NCI-H2227 (cell line): ENCODE data around the gene TP53BP2.
A peak's percentile ranks its signal among the peaks of the same experiment; 100 is the strongest.
"Not testable (repeated sequence)": the region's sequence is repeated elsewhere in the genome, so short reads cannot be mapped to it uniquely, and the experiment has no call there.

Source experiments
- DNase-seq: peaks from one replicate; lab custom pipeline; 2025; ENCODE audit not compliant: unreplicated experiment; lab: John Stamatoyannopoulos, UW

Gene TP53BP2

DNA sequence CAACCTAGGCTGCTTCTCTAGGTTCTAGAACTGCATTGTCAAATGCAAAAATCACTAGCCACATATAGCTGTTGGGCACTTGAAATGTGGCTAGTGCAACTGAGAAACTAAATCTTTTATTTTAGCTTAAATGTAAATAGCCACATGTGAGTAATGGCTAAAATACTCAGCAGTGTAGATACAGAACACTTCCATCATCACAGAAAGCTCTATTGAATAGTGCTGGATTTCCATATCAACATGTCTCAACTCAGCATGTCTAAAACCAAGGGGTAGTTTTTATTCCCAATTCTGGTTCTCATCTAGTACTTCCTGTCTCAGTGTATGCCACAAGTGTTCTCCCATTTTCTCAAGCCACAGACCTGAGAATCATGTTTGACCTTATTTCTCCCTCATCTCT is 7.5 kb upstream of the TP53BP2 start:
- no peak for DNase-seq

DNA sequence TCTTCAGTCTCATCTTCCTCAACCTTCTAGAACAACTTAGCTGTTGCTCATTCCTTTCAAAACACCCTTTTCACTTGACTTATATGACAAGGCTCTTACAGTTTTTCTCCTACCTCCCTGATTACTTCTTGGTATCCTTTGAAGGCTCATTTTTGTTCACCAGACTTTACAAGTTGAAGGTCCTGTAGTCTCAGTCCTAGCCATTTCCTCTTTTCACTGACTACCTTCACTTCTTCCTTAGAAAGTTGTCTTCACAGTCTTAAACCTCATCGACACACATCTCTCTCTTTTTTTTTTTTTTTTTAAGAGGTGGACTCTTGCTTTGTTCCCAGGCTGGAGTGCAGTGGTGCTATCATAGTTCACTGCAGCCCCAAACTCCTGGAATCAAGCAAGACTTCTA is 6.6 kb upstream of the TP53BP2 start:
- DNase-seq: no peak

DNA sequence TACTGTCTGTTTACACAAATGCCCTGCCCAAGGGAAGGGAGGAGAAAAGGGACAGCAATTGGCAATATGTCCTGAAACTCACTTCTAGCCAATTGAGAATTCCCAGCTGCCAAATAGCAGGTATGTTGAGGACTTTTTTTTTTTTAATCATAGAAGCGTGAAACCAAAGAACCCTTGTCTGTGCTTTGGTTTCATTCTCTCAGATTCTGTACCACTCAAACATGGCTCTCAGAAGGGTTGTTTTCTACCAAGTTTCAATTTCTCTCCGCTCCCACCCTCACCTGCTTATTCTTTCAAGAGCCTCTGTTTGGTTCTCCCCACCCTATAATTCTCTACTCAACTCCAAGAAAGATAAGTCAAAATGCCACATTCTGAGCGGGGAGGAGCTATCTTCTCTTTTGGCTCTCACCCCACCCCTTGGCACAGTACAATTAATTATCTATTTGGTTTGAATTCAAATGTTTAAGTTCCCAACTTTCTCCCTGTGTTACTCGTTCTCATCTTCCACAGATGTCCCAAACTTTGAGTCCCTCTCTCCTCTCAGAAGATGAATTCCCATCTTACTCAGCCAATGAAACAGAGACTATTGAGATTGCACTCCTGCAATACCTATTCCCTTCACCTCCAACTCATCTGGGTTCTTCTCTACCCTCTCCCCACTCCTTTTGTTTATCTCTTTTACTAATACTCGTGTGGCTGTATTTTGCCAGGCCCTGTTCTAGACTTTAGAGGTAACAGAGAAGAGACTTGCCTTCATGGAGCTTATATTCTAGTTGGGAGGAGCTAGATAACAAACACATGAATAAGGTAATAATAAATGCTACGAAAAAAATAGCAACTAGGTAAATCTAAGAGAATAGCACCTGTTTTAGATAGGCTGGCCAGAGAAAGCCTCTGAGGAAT is 3.9 kb upstream of the TP53BP2 start:
- DNase-seq: no peak

DNA sequence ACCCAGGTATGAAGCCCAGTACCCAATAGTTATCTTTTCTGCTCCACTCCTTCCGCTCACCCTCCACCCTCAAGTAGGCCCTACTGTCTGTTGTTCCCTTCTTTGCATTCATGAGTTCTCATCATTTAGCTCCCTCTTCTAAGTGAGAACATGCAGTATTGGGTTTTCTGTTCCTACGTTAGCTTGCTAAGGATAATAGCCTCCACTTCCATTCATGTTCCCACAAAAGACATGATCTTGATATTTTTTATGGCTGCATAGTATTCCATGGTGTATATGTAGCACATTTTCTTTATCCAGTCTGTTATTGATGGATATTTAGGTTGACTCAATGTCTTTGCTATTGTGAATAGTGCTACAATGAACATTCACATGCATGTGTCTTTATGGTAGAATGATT is 2.8 kb upstream of the TP53BP2 start:
- DNase-seq: no peak

GRCh38 chr1:223847781-223848345 is 2.1 kb upstream of the TP53BP2 start:
- DNase-seq: no peak

- peak; percentile 74 for DNase-seq
Observed at GRCh38 chr1:223845037-223845809, 524 bp downstream of the TP53BP2 start.

GRCh38 chr1:223844787-223845036 is 1.0 kb downstream of the TP53BP2 start:
- peak; percentile 31 for DNase-seq

DNA sequence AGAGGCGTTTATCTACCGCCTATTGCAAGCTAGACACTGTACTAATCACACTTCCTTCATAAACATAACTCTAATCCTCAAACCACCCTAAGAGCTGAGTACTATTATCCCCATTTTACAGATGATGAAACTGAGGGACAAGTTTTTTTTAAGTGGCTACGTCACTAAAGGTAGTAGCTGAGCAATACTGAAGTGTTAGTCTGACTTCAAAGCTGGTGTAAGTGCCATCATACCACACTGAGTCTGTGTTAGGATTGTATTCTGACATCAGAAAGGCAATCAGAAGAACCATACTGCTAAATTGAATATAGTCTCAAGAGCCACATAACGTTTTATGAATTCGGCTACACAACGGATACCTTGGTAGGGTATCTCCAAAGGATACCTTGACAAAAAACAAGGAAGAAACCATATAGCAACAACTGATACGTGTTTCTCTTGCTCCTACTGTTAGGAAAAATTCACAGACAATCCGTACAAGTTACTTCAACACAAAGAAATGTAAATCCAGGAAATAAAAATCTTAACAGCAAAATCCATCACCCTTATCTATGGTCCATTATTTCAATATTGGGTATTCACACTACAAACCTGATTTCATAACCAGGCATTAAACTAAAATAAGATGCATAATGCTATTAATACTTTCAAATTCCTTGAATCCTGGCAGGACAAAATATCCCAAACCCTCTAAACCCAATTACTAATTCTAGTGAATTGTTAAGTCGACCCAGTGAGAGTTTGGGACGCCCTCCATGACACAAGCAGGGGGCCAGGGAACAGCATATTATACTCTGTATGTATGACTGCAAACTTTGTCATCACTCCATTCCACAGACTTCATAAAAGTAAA is 1.6 kb downstream of the TP53BP2 start:
- no peak for DNase-seq

GRCh38 chr1:223842784-223843183 is 3.0 kb downstream of the TP53BP2 start:
- peak; percentile 64 for DNase-seq

GRCh38 chr1:223841977-223842623 is 3.6 kb downstream of the TP53BP2 start:
- DNase-seq: not testable (repeated sequence)

DNA sequence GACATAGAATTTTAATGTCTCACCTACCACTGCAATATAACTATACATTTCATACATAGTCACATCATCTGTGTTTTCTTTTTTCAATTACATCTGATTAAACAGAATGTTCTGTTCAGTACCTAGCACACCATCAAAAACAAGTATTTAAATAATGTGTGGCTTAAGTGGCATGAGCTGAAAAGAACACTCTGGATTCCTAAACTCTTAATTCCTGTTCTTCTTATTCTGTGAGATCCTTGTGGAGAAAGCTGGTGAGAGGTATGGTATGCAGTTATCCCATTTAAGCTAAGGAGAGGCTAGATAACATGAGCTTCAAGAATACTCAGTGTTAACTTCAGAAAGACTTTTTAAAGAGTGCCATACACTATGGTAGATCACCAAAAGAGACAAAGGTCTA is 5.5 kb downstream of the TP53BP2 start:
- no peak for DNase-seq

- DNase-seq: no peak
Observed at GRCh38 chr1:223838125-223838854, 7.5 kb downstream of the TP53BP2 start.

GRCh38 chr1:223837687-223838086 is 8.1 kb downstream of the TP53BP2 start:
- DNase-seq: no peak

DNA sequence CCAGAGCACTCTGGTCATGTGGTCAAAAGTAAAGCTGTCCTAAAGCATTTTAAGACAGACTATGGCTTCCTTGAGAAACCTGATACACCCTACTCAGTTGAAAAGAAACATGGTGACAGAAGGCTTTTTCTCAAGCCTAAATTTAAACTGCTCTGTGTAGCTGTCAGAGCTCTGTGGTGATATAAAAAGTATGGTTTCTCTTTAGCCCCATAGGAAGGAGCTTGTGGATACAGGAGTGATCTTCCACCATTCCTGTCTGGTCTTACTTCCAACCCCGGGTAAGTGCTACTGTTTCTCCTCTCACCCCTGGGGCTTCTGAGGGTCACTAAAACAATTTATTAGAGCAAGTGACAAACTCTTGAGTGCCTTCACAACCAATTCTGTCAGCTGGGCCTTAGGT is 8.5 kb downstream of the TP53BP2 start:
- DNase-seq: no peak

- no peak for DNase-seq
Observed at GRCh38 chr1:223836586-223836985, 9.2 kb downstream of the TP53BP2 start.

- DNase-seq: no peak
Observed at GRCh38 chr1:223835754-223836153, 10.0 kb downstream of the TP53BP2 start.

GRCh38 chr1:223834660-223835263 is 11.0 kb downstream of the TP53BP2 start:
- DNase-seq: no peak

DNA sequence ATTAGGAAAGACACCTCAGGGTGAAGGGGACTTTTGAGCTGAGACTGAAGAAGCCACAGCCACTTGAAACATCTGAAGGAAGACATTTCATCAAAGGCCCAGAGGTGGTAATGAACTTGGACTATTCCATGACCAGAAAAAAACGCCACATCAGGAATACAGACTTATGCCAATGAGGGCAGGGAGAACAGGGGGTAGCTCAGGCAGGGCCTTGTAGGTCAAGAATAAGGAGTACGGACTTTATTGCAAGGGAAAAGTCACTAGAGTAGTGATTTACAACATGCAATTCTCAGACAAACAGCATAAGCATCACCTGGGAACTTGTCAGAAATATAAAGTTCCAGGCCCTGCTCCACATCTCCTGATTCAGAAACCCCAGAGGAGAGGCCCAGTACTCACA is 11.8 kb downstream of the TP53BP2 start:
- DNase-seq: no peak

DNA sequence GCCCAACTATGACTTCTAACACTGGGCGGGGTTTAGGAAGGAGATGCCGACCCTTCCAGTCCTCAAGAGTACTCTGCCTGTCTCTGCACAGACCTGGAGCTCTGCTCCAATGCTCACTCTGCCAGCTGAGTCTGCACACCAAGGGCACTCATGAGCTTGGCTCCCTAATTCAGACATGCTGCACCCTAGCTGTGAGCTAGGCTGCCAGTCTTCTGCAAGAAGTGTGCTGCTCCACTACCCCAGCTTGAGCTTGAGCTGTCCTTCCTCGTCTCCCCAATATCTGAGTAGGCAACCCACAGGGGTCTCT is 13.2 kb downstream of the TP53BP2 start:
- DNase-seq: no peak
